Cortex of kidney (tissue), 1 donor: ENCODE results near the gene RSPO1.
"Not testable (repeated sequence)": the region's sequence is repeated elsewhere in the genome, so short reads cannot be mapped to it uniquely, and the experiment has no call there.

Experiments
- DNase-seq: peaks from one replicate; lab custom pipeline; 2025; lab: John Stamatoyannopoulos, UW

RSPO1 gene

DNA sequence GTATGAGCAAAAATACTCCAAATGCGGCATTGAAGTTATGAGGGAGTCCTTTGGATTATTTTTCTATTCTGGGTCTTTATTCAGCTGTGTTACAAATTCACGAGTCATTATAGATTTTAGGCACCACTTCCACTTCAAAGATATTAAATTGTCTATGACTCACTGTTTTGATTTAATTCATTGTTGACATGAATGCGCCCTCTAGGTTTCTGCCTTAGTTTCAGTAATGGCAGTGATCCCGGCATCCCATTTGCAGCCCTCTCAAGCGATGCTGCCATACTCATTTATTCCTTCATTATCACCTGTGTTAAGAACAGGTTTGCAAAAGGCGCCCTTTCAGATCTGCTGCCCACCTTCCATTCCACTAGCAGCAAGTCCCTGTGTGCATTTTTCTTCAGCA lies 14.0 kb downstream of the RSPO1 start:
- DNase-seq, result no peak

- no peak for DNase-seq
Observed at GRCh38 chr1:37616330-37616729, 18.4 kb downstream of the RSPO1 start.

DNA sequence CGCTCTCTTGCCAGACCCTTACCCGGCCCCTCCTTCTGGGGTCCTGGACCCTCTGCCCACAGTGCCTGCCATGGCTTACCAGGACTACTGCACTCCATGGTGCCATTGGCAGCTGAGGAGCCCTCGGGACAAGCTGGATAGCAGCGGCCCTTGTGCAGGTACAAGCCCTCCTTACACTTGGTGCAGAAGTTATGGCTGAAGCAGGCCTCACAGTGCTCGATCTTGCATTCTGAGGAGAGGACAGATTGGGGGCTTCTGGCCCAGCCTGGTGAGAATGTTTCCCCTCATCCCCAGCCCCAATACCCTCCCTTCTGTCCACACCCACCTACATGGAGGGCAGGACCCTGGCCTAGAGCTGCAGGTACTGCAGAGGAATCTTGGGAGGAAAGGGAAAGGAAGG lies 20.6 kb downstream of the RSPO1 start:
- DNase-seq, result no peak

DNA sequence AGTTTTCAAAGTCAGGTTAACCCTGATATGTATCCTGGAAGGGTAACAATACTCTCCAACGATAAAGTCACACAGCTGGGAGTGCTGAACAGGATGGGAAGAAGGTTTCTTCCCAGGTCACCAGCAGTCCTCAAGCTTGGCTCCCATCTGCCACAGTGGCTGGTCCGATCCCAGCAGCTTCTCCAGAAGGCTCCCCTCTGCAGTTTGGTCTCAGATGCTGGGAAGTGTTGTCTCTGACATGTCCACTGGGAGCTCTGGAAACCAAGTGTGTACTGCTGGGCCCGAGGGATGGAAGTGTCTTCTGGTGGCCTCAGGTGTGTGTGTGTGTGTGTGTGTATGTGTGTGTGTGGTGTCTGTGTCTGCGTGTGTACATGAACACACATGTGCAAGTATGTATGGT lies 22.5 kb downstream of the RSPO1 start:
- no peak for DNase-seq

DNA sequence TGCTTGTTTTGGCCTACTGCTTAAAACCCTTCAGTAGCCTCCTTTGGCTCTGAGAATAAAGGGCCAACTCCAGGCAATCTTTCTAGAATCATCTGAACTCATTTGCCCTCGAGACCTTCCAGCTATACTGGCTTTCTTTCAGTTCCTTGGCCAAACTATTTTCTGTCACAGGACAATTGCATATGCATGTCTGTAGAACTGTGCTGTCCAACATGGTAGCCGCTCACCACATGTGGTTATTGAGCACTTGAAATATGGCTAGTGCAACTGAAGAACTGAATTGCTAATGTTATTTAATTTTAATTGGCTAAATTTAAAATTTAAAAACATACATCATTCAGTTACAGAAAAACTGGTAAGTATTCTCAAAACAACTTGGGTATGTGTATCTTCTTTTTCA lies 24.7 kb downstream of the RSPO1 start:
- DNase-seq, result no peak

DNA sequence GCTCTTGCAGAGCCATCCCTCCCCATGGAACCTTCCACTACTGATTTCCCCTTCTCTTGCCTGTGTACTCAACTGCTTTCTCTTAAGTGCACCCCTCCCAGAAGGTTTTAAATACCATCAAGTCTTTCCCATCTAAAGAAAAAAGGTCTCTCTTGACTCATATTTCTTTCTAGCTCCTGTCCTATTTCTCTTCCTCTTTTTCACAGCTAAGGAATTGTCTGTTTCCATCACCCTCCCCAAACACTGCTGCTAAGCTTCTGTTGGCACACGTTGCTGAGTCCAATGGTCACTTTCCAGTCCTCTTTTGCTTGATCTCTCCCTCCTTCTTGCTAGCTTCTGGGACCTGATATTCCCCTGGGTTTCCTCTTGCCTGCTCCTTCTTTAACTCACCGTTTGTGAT lies 25.7 kb downstream of the RSPO1 start:
- no peak for DNase-seq

DNA sequence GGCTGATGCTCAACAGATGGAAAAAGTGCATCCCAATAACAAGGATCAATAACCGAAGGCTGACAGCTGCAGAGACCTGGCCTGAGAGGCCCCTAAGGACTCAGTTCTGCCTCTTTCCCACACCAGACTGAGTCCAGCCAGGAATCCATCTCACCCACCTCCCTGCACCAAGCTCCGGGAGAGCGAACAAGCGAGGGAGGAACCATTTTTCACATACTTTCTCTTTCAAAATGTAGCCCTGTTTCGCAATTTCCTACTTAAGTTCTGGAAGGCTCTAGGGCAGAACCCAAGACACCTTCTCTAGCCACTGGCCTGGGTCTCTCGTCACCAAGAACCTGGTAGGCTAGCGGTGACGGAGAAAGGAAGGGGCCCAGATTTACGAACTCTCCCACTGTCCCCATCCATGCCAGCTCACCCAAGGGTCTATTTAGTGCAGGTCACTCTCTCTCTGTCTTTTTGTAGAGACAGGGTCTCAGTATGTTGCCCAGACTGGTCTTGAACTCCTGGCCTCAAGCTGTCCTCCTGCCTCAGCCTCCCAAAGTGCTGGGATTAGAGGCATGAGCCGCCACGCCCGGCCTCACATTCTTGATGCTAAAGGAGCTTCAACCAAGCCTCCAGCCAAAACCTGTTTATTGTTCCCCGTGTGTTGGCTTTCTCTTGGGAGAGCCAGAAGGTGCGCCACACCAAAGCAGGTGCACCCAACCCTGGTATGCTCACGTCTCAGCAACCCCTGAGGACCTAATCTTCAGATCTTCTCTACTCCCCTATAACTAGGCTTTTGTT lies 28.0 kb downstream of the RSPO1 start:
- DNase-seq, result no peak

- no peak for DNase-seq
Observed at GRCh38 chr1:37605806-37606474, 28.8 kb downstream of the RSPO1 start.

GRCh38 chr1:37605061-37605650 lies 29.5 kb downstream of the RSPO1 start:
- no peak for DNase-seq

DNA sequence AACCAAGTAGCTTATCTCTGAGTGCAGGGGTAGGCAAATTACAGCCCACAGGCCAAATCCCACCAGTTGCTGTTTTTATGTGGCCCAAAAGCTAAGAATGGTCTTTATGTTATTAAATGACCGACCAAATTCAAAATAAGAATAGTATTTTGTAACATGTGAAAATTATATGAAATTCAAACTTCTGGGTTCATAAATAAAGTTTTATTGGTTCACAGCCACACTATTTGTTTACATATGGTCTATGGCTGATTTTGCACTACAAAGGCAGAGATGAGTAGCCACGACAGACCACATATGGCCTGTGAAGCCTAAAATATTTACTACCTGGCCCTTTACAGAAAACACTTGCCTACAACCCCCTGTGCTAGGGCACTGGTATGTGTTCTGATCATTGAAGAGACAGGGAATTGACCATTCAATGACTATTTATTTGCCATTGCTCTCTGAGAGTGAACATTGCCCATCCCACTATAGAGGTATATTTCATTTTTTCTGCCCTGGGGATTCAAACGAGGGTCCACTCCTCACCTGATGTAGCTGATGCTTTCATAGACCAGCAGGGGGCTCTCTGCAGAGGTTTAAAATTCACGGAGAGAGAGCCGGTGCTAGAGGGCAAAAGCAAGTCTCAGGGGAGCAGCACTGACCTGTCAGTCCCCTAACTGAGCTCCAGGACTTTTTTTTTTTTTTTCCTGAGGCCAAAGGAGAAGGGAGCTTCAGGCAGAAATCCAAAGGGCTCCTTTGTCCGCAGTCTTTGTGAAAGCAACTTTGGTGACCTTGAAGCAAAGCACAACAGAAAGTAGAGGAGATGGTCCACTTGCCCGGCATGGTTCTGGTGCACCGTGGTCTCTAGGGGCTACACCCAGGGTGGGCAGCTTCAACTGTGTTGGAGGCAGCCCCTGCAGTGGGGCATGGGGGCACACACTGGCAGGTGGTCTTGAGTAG lies 31.7 kb downstream of the RSPO1 start:
- DNase-seq, result no peak

DNA sequence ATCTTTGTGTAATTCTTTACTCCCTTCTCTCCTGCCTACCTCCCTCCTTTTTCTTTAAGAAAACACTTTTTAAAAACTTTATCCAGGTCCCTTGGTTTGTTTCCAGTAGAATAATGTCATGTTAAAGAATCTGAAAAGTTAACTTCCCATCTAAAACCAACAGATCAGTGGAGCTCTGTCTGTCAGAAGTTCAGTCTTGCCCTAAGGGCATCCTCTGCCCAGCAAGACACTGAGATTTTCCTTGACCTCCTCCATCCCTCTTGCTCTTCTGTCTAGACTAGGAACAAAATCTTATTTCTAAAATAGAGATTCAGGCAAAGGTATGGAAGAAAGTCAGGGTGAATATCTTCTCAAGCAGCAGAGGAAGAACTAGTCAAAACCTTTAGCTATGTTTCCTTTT lies 33.3 kb downstream of the RSPO1 start:
- no peak for DNase-seq

GRCh38 chr1:37599940-37600339 lies 34.8 kb downstream of the RSPO1 start:
- DNase-seq, result no peak

DNA sequence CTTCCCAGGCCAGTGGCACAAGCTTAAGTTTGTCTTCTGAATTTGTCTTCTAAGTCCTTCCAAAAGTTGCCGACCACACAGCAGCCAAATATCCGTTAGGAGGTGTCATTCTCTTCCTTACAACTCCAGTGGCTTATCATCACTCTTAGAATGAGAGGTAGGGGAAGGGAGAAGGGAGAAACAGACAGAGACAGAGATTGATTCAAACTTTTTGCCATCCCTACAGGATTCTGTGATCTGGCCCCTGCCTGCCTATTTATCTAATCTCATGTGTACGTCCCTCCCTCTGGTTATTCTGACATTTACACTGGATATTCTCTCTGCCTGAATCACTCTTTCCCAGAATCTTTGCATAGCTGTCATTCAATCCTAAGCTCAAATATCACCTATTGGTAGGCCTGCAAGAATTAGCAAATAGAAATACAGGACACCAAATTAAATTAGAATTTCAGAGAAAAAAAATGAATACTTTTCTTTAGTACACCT lies 38.5 kb downstream of the RSPO1 start:
- DNase-seq, result no peak

DNA sequence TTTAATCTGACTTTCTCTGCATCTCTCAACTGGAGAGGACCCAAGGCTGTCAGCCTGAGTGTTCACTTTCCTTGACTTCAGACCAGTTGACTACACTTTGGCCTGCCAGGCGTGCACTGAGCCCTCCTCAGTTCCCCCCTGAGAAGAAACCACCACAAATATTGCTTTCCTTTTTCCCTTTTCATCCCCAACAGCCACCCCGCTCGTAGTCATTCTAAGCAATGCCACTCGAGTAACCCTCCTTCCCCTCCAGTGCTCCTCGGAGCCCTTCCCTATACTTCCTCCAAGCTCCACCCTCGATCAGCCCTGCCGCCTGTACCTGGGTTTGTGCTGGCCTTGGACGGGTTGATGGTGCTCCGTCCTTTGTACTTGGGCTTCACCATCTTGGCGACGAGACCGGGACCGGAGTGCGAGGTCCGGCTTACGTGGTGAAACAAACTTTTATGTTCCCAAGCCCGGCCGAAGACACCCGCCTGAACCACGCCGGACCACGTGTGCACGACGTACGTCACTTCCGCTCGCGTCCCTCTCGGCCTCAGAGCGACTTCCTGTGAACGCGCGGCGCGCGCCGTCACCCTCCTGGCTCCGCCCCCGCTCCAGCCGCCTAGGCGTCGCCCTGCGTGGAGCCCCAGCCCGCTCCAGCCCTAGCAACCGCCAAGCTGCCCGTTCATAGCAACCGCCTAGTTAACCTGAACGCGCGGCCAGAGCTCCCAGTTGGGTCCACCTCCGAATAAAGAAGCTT lies 39.1 kb downstream of the RSPO1 start, which contains the start of gene GNL2:
Gene GNL2 (minus strand): TSS at position 498 of the 742 bp plus-strand sequence. CDS start 115 bp downstream, at position 383.
- peak; percentile 51 for DNase-seq

DNA sequence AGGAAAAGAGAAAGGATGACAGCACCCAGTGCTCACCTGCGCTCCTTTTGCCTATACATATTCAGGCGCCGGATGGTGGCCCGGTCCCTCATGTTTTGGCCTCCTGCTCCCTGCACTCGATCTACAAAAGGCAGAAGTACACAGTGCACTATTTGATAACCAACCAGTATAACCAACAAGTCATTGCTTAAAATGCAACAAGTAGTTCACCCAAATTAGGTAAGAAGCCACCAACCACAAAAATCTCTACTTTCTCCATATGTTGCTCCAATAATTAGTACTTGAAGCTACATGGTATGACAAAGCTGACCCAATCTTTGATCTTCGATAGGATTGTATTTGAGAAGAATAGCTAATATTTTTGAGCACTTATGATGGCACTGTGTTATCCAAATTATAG lies 41.0 kb downstream of the RSPO1 start:
- DNase-seq, result no peak

DNA sequence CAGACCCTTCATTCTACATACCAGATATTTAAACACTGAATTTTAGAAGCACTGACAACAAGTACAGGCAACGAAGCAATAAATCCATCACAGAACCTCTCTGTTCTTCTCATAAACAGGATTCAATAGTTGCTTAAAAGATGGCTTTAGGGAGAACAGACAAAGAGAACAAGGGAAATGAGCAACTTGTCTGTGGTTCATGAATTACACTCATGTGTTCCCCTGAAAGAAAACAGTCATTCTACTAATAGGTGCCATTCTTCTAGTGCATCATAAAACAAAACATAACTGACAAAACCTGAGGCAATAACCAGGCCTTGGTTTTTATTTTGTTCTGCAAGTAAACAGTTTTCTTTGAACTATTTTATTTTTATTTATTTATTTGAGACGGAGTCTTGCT lies 45.8 kb downstream of the RSPO1 start:
- no peak for DNase-seq

DNA sequence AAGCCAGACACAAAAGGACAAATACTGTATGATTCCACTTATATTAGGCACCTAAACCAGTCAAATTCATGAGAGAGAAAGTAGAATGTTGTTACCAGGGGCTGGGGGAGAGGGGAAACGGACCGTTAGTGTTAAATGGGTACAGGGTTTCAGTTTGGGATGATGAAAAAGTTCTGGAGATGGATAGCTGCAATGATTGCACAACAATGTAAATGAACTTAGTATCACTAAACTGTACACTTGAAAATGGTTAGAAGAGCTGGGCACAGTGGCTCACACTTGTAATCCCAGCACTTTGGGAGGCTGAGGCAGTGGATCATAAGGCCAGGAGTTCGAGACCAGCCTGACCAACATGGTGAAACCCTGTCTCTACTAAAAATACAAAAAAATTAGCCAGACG lies 50.1 kb downstream of the RSPO1 start:
- not testable (repeated sequence) for DNase-seq

DNA sequence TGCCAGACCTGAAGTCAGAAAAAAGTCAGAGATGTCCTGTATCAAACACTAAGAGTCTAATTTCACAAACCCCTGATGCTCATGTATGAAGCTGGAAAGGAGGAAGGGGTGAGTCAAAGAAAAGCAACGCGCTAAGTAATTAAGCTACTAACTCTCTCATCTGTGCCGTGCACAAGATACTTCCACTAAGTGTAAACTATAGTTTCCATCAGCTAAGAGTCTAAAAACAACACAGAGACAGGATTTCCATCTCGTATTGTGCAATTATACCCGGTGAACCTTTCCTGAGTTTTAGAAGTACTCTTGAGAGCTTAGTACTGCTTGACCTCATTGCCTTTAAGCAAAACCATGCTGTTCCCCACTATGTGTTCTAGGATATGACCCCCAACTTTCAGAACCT lies 59.0 kb downstream of the RSPO1 start:
- DNase-seq, result no peak

DNA sequence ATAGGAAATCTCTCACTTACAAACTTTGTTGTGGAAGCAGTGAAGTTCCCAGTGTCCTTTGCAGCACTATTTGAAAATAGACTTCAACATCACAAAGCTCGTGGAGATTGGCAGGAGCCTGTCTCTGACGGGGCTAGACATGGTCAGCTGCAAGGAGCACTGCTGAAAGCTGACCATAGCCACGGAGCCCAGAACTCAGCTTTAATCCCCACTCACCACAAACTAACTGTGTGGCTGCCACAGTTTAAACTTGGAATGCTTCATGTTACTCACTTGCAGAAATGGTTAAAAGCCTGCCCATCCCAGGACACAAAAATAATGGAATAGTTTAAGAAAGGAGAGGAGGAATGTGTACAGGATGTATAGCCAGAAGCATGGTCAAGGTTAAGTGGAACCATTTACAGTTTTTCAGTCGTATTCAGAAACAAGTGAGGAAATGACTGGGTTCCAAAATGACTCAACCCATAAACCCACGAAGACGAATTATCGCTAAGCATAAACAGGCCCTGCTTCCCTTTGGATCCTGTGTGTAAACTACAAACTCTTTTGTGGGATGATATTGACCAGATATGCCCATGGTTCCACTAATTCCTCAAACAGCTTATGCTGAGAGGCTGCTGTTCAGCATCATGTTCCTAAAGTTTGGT lies 59.7 kb downstream of the RSPO1 start:
- no peak for DNase-seq

GRCh38 chr1:37570528-37571334 lies 64.0 kb downstream of the RSPO1 start:
- DNase-seq, result no peak
